MM.1S (cell line): ENCODE data around the gene STX4.

Experiments
- DNase-seq: peaks from one replicate; pipeline ENCODE4 v3.0.0-alpha.2; 2015
- H2AFZ ChIP-seq: fragments of 300-600 bp; sonication (generic); 2 replicates; pipeline ENCODE4 v1.6.0; 2016; ENCODE audit warnings: antibody characterized with exemption, low read length
- H3F3A ChIP-seq: fragments of 300-600 bp; sonication (generic); 2 replicates; pipeline ENCODE4 v1.6.1; 2016; ENCODE audit warnings: mild to moderate bottlenecking, antibody characterized with exemption, low read length, moderate library complexity, mixed read lengths; ENCODE audit not compliant: insufficient read depth
- H3K27ac ChIP-seq: fragments of 300-600 bp; sonication (generic); 2 replicates; pipeline ENCODE4 v1.5.1; 2016; ENCODE audit warnings: mild to moderate bottlenecking, low read length
- H3K27me3 ChIP-seq: fragments of 300-600 bp; sonication (generic); replicated peaks from 2 replicates; pipeline ENCODE4 v1.6.0; 2016; ENCODE audit warnings: low read length; ENCODE audit not compliant: insufficient read depth
- H3K36me3 ChIP-seq: fragments of 300-600 bp; sonication (generic); replicated peaks from 2 replicates; pipeline ENCODE4 v1.6.1; 2016; ENCODE audit warnings: mild to moderate bottlenecking, low read length, mixed read lengths; ENCODE audit not compliant: insufficient read depth
- H3K4me1 ChIP-seq: fragments of 300-600 bp; sonication (generic); 2 replicates; pipeline ENCODE4 v1.6.1; 2016; ENCODE audit warnings: low read length, mixed read lengths
- H3K4me2 ChIP-seq: fragments of 300-600 bp; sonication (generic); 2 replicates; pipeline ENCODE4 v1.6.0; 2016; ENCODE audit warnings: low read depth, low read length
- H3K4me3 ChIP-seq: fragments of 300-600 bp; sonication (generic); 2 replicates; pipeline ENCODE4 v1.5.1; 2016; ENCODE audit warnings: low read length, mixed read lengths
- H3K79me2 ChIP-seq: fragments of 300-600 bp; sonication (generic); 2 replicates; pipeline ENCODE4 v1.6.1; 2016; ENCODE audit warnings: mixed run types, low read length, mixed read lengths
- H3K9ac ChIP-seq: fragments of 300-600 bp; sonication (generic); 2 replicates; pipeline ENCODE4 v1.6.1; 2016; ENCODE audit warnings: low read length, mixed read lengths
- H3K9me2 ChIP-seq: fragments of 300-600 bp; sonication (generic); replicated peaks from 2 replicates; pipeline ENCODE4 v1.6.1; 2016; ENCODE audit warnings: mild to moderate bottlenecking, low read length, mixed read lengths; ENCODE audit not compliant: insufficient read depth
- H3K9me3 ChIP-seq: fragments of 300-600 bp; sonication (generic); replicated peaks from 2 replicates; pipeline ENCODE4 v1.6.1; 2016; ENCODE audit warnings: mild to moderate bottlenecking, low read length, mixed read lengths; ENCODE audit not compliant: insufficient read depth
- H4K20me1 ChIP-seq: fragments of 300-600 bp; sonication (generic); 2 replicates; pipeline ENCODE4 v1.6.1; 2016; ENCODE audit warnings: mild to moderate bottlenecking, low read length, moderate library complexity, mixed read lengths; ENCODE audit not compliant: insufficient read depth
- EZH2 ChIP-seq: fragments of 300-600 bp; sonication (generic); optimal IDR thresholded peaks from 2 replicates; pipeline ENCODE3; 2017; ENCODE audit warnings: low read depth, mild to moderate bottlenecking, antibody characterized with exemption, low read length, mixed read lengths
- EZH2phosphoT487 ChIP-seq: fragments of 300-600 bp; sonication (generic); IDR thresholded peaks from 2 replicates; pipeline ENCODE4 v1.6.1; 2018; ENCODE audit warnings: antibody characterized with exemption, low read length
- TF ChIP-seq, protein P1 (sequence below): fragments of 300-600 bp; sonication (generic); IDR thresholded peaks from 2 replicates; pipeline ENCODE4 v1.5.1; 2016; ENCODE audit warnings: antibody characterized with exemption, low read length, mixed read lengths

Gene STX4

DNA sequence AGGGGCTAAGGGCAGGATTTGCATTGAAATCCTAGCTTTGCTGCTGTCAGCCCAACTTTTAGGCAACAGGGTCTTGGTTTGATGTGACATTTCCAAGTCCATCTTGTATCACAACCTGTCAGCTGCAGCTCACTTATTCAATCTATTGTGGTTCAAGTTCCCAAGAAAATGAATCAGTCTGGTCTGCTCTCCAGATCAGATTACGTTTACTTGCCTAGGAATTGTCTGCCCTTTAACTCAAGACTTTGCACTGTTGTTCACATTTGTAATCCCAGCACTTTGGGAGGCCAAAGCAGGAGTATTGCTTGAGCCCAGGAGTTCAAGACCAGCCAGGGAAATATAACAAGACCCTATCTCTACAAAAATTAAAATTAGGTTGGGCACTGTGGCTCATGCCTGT, 10.0 kb downstream of the STX4 start:
- H4K20me1 ChIP-seq, result no peaks in the 10 kb centered on the region
- H3K27ac ChIP-seq, result no peak overlapping the region
- no peak overlapping the region for H3K4me3 ChIP-seq
- H3K36me3 ChIP-seq, result no peaks in the 10 kb centered on the region
- H3K9me2 ChIP-seq, result no peaks in the 10 kb centered on the region
- no peak overlapping the region for H3K9ac ChIP-seq
- TF ChIP-seq EZH2phosphoT487 (no peak), EZH2 (no peak)
- TF ChIP-seq, protein P1, sequence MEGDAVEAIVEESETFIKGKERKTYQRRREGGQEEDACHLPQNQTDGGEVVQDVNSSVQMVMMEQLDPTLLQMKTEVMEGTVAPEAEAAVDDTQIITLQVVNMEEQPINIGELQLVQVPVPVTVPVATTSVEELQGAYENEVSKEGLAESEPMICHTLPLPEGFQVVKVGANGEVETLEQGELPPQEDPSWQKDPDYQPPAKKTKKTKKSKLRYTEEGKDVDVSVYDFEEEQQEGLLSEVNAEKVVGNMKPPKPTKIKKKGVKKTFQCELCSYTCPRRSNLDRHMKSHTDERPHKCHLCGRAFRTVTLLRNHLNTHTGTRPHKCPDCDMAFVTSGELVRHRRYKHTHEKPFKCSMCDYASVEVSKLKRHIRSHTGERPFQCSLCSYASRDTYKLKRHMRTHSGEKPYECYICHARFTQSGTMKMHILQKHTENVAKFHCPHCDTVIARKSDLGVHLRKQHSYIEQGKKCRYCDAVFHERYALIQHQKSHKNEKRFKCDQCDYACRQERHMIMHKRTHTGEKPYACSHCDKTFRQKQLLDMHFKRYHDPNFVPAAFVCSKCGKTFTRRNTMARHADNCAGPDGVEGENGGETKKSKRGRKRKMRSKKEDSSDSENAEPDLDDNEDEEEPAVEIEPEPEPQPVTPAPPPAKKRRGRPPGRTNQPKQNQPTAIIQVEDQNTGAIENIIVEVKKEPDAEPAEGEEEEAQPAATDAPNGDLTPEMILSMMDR, result no peak
- no peak overlapping the region for H2AFZ ChIP-seq
- H3K9me3 ChIP-seq, result no peaks in the 10 kb centered on the region
- no peaks in the 10 kb centered on the region for H3K79me2 ChIP-seq
- no peaks in the 10 kb centered on the region for H3K4me1 ChIP-seq
- no peak overlapping the region for H3K4me2 ChIP-seq
- H3K27me3 ChIP-seq, result no peaks in the 10 kb centered on the region
- no peak for DNase-seq
- H3F3A ChIP-seq, result no peaks in the 10 kb centered on the region

DNA sequence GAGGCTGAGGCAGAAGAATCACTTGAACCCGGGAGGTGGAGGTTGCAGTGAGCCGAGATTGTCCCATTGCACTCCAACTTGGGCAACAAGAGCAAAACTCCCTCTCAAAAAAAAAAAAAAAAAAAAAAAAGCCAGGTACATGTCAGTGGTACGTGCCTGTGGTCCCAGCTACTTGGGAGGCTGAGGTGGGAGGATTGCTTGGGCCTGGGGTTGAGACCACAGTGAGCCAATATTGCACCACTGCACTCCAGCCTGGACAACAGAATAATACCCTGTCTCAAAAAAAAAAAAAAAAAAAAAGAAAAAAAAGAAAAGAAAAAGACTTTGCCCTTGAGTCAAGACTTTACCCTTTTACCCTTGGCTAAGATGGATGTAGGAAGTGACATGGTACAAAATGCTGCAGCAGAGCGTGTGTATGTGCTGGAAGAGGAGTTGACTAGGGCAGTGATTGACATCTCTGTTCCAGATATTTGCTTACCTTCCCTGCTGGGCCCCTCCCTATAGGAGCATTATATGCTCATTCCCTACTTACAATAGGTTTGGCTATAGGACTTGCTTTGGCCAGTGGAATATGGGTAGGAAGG, 10.6 kb downstream of the STX4 start:
- Histone ChIP-seq H3K36me3 (no peaks in the 10 kb centered on the region), H3K9me2 (no peaks in the 10 kb centered on the region)

DNA sequence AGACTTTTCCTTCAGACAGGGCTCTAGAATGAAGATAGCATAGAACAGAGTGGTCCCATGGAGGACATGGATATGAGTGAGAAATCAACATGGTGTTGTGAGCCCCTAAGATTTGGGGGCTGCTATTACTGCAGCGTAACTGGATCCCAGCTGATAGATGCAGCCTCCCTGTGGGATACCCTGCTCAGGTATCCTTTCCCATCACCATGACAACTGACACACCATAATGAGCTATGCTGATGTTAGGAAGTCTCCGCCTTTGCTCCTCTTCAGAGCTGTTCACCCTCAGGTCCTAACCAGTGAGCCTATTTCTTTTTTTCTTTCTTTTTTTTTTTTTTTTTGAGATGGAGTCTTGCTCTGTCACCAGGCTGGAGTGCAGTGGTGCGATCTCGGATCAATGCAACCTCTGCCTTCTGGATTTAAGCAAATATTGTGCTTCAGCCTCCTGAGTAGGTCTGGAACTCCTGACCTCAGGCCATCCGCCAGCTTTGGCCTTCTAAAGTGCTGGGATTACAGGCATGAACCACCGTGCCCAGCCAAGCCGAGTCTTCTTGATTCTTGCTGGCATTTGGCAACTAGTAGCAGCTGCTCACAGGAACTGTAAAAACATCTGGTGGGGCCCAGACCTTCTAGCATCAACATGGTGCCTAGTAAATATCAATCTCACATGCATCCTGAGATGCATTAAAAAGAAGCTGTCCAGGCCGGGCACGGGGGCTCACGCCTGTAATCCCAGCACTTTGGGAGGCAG, 17.1 kb downstream of the STX4 start:
- Histone ChIP-seq H3K4me2 (no peak overlapping the region), H3K9me2 (no peaks in the 10 kb centered on the region), H2AFZ (no peak overlapping the region), H3K27ac (no peak overlapping the region), H3K27me3 (no peaks in the 10 kb centered on the region), H3F3A (no peaks in the 10 kb centered on the region), H3K9me3 (no peaks in the 10 kb centered on the region), H3K4me3 (no peak overlapping the region), H4K20me1 (no peaks in the 10 kb centered on the region), H3K4me1 (no peaks in the 10 kb centered on the region), H3K79me2 (no peaks in the 10 kb centered on the region), H3K9ac (no peak overlapping the region), H3K36me3 (no peaks in the 10 kb centered on the region)
- TF ChIP-seq, protein P1, result no peak
- TF ChIP-seq EZH2 (no peak), EZH2phosphoT487 (no peak)
- no peak for DNase-seq

More for the DNA sequence above, 10.6 kb downstream of the STX4 start:
- H3K79me2 ChIP-seq, result no peaks in the 10 kb centered on the region
- H3K4me1 ChIP-seq, result no peaks in the 10 kb centered on the region
- TF ChIP-seq EZH2, result no peak
- TF ChIP-seq, protein P1, result no peak
- TF ChIP-seq EZH2phosphoT487, result no peak
- no peaks in the 10 kb centered on the region for H3F3A ChIP-seq
- no peaks in the 10 kb centered on the region for H4K20me1 ChIP-seq
- DNase-seq, result no peak
- H2AFZ ChIP-seq, result no peak overlapping the region
- H3K4me2 ChIP-seq, result no peak overlapping the region
- no peaks in the 10 kb centered on the region for H3K9me3 ChIP-seq
- no peak overlapping the region for H3K4me3 ChIP-seq
- H3K9ac ChIP-seq, result no peak overlapping the region
- no peaks in the 10 kb centered on the region for H3K27me3 ChIP-seq
- no peak overlapping the region for H3K27ac ChIP-seq
